Stimulated activated CD8-positive, alpha-beta memory T cell treated with anti-CD3 and anti-CD28 coated beads, Interleukin-2, amount 100 ng/mL, for 1 hour (primary cell): Measurements from ENCODE around the gene ADGRG3.

Experiments used
- DNase-seq, 2 donors: peaks; one replicate each; pipeline ENCODE4 v3.0.0-alpha.2; 2020; ENCODE audit warnings: low read depth in 2 of 2

The ADGRG3 gene

GRCh38 chr16:57668263-57668571 is at the start of gene ADGRG3:
Gene ADGRG3 (plus strand): TSS chr16:57668306. CDS start chr16:57668348, 42 bp downstream.
- DNase-seq: no peak

- no peak for DNase-seq
Observed at GRCh38 chr16:57619133-57619605, 48.9 kb upstream of the ADGRG3 start.

GRCh38 chr16:57619606-57620334 is 48.3 kb upstream of the ADGRG3 start:
- no peak for DNase-seq

GRCh38 chr16:57620335-57621231 is 47.5 kb upstream of the ADGRG3 start:
- DNase-seq: no peak

- DNase-seq: no peak
Observed at GRCh38 chr16:57621521-57622271, 46.4 kb upstream of the ADGRG3 start.

- no peak for DNase-seq
Observed at GRCh38 chr16:57622361-57623250, 45.5 kb upstream of the ADGRG3 start.

GRCh38 chr16:57623251-57624043 is 44.7 kb upstream of the ADGRG3 start:
- no peak for DNase-seq

GRCh38 chr16:57624044-57624688 is 43.9 kb upstream of the ADGRG3 start:
- no peak for DNase-seq

GRCh38 chr16:57624806-57625500 is 43.2 kb upstream of the ADGRG3 start:
- DNase-seq: no peak

- DNase-seq: no peak
Observed at GRCh38 chr16:57626420-57627170, 41.5 kb upstream of the ADGRG3 start.

GRCh38 chr16:57627184-57627871 is 40.8 kb upstream of the ADGRG3 start:
- no peak for DNase-seq

- DNase-seq: peak in 1 of 2 donors; percentile 16
Observed at GRCh38 chr16:57628008-57628781, 39.9 kb upstream of the ADGRG3 start, which contains the start of gene ADGRG1. Gene ADGRG1 (plus strand): TSS chr16:57628630. CDS start chr16:57650288, 21,658 bp downstream.

GRCh38 chr16:57628783-57629293 is 39.3 kb upstream of the ADGRG3 start:
- DNase-seq: no peak

GRCh38 chr16:57629516-57630406 is 38.3 kb upstream of the ADGRG3 start:
- no peak for DNase-seq

GRCh38 chr16:57630407-57630797 is 37.7 kb upstream of the ADGRG3 start:
- DNase-seq: no peak
